ENCODE data around the gene KLHL6.
"Not testable (repeated sequence)": the region's sequence is repeated elsewhere in the genome, so short reads cannot be mapped to it uniquely, and the experiment has no call there.

The KLHL6 gene

DNA sequence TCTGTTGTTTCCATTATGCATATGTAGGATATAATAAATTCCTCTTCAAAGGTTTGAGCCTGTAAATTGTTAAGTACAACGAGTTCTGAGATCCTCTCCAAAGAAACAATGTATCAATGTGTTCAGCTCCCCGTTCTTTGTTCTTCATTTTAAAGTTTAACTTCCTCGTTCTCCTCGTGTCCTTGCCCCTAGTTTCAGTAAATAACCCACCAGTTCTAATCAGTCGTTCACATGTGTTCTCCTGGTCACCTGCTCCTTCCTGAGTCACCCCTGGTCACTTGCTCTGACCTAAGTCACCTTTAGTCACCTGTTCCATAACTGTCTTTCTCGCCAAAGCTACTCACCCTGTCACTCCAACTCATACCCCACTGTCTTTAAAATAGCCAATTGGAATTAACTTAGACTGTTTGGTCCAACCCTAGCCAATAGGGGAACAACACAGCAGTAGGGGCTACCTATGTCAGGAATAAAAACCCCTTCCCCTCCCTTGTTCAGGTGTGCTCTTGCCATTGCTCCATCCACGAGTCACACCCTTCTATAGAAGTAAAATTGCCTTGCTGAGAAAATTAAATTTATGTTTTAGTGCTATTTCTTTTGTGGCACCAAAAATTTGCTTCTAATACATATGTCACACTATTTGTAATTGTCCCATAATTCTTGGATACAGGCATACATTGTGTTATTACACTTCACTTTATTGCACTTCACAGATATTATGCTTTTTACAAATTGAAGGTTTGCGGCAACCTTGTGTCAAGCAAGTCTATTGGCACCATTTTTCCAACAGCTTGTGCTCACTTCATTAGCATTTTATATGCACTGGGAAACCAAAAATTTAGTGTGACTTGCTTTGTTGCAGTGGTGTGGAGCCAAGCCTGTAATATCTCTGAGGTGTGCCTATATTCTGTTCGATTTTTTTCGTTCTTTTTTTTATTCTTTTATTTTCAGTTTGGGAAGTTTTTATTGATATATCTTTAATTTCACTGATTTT, 111.8 kb downstream of the KLHL6 start:
- DNase-seq = no peak

DNA sequence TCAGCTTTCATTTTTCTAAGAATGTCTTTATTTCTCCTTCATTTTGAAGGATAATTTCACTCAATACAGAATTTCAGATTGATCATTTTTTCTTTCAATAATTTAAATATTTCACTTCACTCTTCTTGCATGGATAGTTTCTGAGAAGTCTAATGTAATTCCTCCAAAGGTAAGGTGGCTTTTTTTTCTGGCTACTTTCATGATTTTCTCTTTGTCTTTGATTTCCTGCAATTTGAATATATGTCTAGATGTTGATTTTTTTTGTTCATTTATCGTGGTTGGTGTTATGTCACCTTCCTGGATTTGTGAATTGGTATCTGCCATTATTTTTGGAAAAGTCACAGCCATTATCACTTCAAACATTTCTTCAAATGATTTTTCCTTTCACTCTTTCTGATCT, 112.5 kb downstream of the KLHL6 start:
- DNase-seq = no peak

DNA sequence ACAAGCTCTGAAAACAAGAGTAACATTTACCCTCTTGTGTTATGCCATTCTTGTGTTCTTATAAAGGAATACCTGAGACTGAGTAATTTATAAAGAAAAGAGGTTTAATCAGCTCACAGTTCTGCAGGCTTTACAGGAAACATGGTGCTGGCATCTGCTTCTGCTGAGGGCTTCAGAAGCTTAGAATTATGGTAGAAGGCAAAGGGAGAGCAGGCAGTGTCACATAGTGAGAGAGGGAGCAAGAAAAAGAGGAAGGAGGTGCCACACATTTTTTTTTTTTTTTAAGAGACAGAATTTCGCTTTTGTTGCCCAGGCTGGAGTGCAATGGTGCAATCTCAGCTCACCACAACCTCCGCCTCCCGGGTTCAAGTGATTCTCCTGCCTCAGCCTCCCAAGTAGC, 115.0 kb downstream of the KLHL6 start:
- DNase-seq = not testable (repeated sequence)

DNA sequence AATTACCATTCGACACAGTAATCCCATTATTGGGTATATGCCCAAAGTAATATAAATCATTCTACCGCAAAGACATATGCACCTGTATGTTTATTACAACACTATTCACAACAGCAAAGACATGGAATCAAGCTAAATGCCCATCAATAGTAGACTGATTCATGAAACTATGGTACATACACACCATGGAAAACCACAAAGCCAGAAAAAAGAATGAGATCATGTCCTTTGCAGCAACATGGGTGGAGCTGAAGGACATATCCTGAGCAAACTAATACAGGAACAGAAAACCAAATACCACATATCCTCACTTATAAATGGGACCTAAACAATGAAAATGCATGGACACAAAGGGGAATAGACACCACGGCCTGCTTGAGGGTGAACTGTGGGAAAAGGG, 116.0 kb downstream of the KLHL6 start:
- no peak for DNase-seq

DNA sequence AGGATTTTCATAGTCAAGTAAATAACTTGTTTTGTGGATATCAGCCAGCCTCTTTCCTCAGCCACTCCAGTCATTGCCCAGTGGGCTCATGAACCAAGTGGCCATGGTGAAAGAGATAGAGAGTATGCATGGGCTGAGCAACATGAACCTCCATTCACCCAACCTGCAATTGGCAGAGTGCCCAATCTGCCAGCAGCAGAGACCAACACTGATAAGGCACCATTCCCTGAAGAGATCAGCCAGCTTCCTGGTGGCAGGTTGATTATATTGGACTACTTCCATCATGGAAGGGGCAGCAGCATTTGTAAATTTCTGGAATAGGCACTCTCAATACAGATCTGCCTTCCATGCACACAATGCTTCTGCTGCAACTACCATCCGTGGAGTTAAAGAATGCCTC, 116.8 kb downstream of the KLHL6 start:
- DNase-seq = no peak

DNA sequence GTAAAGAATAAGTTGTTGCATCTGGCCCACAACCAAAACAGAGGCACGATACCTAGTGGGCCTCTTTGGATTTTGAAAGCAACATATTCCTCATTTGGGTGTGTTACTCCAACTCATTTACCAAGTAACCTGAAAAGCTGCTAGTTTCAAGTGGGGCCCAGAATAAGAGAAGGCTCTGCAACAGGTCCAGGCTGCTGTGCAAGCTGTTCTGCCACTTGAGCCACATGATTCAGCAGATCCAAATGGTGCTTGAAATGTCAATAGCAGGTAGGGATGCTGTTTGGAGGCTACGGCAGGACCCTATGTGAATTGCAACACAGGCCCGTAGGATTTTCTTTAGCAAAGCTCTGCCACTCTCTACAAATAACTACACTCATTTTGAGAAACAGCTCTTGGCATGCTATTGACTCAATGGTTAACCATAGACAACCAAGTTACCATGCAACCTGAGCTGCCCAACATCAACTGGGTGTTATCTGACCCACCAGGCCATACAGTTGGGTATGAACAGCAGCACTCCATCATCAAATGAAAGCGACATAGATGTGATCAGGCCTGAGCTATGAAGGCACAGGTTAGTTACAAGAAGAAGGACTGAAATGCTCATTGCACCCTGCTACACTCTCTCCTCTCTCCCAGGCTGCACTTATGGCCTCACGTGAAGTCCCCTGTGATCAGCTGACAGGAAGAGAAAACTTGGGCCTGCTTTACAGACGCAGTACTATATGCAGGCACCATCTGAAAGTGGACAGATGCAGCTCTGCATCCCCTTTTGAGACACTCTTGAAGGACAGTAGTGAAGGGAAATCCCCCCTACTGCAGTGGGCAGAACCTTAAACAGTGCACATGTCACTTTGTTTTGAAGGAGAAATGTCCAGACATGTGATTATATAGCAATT, 117.6 kb downstream of the KLHL6 start:
- no peak for DNase-seq

Data from CD4-positive, alpha-beta T cell treated with Interleukin-12 subunit alpha and Interleukin-12 subunit beta, for 1 hour (primary cell).